HuH-7.5 (cell line): ENCODE results near the gene SUPT3H.

ENCODE experiments used
- DNase-seq: peaks from one replicate; pipeline ENCODE4 v3.0.0; 2011; ENCODE audit warnings: low spot score

The SUPT3H gene

DNA sequence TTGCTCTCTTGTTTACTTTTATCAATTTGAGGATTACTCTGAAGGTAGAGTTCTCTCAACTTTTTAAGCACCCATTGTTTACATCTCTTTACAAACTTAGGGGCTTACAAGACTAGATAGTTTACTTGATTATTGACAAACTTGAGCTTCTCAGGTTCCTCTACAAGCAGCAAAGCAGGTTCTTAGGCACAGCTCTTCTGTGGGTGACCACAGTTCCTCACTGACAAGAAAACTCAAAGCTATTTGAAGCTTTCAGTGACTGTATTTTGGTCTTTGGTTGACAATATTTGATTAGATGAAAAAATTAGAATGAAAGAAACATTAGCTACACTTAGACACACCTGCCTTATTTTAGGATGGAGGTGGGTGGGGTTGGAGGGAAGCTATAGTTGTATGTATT lies 376.9 kb downstream of the SUPT3H start:
- DNase-seq, result no peak

DNA sequence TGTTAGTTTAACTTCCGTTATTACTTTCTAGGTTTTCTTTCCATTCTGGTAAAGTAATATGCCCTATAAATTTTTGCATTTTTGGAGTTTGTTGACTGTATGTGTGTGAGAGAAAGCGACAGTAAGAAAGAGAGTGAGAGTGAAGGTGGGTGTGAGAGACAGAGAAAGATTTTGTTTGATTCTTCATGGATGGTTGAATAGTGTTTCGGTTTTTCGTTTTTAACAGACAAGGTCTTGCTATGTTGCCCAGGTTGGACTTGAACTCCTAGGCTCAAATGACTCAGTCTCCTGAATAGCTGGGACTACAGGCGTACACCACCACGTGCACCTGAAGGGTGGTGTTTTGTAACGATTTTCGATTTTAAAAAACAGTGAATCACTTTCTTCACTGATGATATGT lies 378.7 kb downstream of the SUPT3H start:
- DNase-seq, result no peak

DNA sequence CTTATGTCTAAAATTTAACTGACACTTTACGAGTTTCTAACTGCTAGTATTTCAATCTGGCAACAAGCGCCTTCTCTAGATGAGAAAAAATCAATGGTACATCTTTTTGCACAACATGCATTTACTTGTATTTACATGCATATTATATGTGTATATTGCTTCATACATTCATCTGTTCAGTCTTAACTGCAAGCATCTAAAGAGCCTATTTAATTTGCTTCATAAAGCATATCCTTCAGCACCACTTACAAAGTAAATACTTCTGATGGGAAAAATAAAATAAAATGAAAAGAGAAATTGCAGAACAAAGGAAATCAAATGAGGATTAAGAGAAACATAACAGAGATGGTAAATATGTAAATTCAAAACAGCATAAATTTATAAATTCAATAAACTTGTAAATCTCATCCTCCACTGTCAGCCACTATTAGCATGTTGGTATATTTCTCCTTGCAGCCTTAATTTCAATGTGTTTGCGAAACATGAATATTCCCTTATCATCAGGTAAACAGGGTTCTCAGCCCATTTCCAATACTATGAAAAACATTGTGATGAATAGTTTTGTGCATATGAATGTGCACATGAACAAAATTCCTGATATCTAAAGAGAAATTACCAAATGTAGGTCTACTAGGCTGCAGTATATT lies 382.1 kb downstream of the SUPT3H start:
- DNase-seq, result no peak

DNA sequence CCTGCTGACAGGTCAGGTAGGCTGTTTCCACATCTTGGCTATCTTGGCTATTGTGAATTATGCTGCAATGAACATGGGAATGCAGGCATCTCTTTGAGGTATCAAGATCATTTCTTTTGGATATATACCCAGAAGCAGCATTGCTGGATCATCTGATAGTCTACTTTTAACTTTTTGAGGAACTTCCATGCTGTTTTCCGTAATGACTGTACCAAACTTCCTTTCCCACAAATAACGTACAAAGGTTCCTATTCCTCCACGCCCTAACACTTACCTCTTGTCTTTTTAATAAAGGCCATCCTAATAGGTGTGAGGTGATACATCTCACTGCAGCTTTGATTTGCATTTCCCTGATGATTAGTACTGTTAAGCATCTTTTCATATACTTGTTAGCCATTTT lies 388.3 kb downstream of the SUPT3H start:
- DNase-seq, result no peak

DNA sequence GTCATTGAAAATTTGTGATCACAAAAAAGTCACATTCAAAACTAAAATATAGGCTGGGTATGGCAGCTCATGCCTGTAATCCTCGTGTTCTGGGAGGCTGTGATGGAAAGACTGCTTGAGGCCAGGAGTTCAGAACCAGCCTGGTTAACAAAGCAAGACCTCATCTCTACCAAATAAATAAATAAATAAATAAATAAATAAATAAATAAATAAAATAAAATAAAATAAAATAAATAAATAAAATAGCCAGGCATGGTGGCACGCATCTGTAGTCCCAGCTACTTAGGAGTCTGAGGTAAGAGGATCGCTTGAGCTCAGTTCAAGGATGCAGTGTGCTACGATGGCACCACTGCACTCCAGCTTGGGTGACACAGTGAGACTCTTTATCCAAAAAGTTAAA lies 392.7 kb downstream of the SUPT3H start:
- DNase-seq, result no peak

DNA sequence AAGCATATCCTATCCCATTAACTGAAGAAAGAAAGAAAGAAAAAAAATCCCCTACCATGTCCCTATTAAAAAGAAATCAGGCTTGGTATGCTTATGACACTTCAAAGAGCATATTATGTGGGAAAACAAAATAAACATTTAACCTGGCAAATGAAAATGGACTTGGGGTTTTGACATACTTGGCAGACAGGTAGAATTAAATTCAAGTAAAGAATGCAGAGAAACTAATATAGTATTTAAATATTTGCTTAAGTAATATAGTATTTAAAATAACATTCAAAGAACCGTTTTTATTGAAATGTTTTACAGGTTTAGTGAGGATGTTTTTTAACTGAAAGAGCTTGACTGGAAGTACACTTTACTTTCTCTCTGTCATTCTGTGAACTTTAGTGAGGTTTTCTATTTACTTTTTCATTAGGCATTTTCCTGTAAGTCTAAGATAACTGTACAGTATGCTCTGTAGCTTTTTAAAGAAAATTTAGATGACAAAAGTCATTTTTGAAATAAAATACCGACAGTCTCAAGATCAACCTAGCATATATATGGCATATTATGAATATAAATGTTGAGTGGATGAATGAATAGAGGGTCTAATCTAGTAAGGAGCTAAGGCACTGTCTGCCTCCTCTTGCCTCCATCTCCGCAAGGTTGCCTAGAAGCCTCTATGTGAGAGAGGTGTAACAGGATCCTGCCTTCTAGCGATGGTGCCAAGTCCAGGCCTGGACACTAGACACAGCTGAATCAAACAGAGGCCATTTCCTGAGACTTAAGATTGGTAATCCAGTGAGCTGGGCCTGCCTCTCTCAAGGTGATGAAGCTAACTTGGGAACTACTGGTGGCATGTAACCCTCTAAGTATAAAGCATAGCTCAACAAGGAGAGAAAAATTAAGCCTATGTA lies 394.0 kb downstream of the SUPT3H start:
- DNase-seq, result no peak

DNA sequence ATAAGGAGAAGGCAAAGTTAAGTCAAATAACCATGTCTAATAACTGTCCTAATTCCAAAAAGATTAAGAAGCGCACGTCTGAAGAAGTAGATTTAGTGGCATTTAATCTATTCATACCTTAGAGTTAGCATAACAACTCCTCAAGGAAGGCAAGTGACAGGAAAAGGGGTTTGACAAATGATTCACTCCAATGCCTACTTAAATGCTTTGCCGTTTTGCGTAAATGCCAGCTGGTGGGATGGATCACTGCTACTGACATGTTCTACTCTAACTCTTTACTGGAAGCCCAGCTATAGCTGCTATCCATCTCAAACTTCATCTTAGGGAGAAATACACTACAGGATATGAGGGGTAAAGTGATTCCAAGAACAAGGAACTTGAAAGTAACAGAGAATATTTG lies 396.9 kb downstream of the SUPT3H start:
- DNase-seq, result no peak

DNA sequence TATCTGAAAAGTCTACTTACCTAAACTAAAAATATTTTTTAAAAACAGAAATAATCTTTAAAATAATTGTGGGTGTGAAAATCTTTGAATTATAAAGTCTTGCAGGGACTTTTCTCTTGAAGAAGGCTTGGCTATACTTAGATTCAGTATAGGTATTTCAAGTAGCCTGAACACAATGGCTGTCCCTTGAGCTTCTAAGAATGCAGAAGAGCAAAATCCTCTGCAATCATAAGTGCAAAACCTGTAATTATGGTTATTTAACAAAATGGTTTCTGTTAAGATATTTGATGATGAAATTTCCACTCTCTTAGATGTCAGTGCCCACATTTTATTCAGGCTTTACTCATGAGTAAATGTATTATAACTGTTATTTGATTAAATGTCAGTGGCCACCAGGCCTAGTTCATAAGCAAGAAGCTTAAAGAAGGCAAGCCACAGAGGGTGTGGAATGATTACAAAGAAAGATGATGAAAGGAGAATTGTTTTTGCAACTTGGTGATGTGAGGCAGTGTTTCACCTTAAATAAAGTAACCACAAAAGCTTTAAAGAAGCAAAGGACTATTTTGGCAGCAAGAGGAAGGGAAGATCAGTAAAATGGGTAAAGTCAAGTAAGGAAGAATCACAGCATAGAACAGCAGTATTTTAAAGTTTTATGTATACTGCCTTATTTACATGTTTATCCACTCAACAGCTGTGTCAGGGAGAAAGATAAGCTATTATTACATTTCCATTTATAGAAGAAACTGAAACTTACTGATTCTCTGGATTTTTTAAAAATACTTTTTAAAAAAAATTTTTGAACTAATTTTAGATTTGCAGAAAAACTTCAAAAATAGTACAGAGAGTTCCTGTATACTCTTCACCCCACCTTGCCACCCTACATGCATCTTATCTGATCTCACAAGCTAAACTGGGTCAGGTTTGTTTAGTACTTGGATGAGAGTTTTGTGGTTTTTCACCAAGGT lies 400.8 kb downstream of the SUPT3H start:
- no peak for DNase-seq

DNA sequence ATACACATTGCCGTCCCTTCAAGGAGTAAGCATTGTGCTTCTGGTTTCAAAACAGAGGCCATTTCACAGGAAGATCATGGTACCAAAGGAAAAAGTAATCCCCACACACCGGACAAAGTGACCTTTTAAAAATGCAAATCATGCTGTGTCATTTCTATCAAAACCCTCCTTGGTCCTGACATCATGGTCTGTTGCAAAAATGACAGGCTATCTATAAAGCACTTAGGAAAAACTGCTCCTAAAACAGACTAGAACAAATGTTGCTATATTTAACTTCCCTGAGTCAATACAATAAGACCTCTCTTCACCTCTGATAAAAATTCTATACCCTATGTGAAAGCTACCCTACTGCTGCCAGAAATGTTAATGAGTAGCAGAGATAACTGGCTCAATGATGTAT lies 403.2 kb downstream of the SUPT3H start:
- no peak for DNase-seq

DNA sequence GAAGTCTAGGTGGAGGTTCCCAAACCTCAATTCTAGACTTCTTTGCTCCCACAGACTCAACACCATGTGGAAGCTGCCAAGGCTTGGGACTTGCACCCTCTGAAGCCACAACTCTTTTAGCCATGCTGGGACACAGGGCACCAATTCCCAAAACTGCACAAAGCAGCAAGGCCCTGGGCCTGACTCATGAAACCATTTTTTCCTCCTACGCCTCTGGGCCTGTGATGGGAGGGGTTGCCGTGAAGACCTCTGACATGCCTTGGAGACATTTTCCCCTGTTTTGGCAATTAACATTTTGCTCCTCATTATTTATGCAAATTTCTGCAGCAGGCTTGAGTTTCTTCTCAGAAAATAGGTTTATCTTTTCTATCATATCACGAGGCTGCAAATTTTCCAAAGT lies 405.0 kb downstream of the SUPT3H start:
- no peak for DNase-seq

DNA sequence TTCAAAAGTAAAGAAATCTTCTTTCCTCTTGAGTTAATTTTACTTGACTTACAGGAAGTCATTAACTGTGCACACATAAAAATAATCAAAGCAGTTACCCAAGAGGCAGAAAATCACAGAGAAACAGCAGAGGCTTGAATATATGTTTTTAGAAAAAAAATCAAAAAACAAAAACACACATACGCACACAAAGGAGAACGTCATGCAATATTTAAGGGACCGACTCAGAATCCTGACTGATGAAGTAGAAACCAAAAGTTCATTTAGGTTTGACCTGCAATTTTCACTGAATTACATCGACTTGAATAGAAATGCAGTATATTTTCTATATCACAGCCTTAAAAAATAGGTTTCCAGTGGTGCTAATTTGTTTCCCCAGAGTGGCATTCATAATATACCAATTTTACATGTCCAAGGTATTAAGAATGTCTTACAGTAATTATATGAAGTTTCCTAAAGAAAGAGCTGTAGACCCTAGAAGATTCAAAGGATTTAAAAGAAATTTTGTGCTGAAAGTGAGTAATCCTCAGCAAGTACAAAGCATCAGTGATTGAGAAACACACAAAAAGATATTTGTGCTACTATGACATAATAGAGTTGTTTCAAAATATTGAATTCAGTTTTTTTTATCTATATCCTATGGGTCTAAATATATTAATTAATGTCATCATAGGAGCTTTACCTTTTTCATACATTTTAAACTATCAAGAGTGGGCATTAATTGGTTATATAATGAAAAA lies 408.1 kb downstream of the SUPT3H start:
- no peak for DNase-seq

DNA sequence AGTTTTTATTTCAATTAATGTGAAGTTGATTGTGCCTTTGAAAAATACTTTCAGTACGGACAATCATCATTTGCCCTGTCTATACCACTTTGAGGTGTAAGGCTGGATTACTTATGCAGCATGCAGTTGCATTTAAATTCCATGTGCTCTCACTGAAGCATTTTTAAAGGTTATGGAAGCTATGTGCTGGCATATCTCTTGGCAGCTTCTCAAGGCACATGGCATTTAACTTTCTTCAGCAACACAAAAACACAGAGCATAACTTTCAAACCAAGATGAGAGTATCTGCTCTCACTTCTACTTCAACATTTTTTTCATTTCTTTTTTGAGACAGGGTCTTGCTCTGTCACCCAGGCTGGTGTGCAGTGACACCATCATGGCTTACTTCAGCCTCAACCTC lies 410.3 kb downstream of the SUPT3H start:
- no peak for DNase-seq

DNA sequence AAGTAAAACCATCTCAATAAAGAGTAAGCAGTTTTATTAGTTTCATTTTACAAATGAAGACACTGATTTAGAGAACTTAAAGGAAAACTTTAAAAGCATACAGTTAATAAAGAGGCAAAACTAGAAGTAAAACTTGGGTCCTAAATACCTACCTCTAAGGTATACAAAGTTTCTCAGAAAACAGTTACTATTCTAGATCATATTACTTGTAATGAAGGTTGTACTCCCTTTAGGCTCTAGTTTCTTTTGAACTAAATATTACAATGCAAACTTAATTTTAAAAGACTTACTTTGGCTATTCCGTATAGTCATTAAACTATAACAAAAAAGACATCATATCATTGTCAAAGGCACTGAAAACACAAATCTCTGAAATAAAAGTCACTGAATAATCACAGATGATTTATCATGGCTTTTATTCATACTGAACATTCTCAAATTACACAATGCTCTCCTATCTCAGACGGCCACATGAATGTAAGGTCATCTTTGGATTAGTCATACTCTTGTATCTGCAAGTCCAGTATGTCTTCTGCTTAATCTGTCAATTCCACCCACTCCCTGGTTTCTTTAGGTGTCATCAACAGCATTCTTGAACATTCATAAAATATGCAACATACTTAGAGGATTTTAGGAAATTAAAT lies 411.2 kb downstream of the SUPT3H start:
- no peak for DNase-seq

DNA sequence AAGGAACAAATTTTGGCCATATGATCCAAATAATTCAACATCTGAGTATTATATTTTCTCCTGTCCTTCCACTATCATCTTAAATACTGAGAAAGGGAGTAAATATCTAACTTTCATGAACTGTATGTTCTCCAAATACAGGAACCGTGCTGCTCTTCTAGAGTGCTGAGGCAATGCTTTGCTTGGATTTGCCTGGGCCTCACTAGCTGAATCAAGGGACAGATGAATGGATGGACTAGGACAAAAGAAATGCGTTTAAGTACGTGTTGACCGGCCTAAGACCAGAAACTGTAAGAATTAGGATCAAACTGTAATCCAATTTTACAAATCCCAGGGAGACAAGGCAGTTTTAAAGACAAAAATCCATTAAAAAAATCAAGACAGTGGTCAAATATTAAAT lies 412.0 kb downstream of the SUPT3H start:
- DNase-seq, result no peak

DNA sequence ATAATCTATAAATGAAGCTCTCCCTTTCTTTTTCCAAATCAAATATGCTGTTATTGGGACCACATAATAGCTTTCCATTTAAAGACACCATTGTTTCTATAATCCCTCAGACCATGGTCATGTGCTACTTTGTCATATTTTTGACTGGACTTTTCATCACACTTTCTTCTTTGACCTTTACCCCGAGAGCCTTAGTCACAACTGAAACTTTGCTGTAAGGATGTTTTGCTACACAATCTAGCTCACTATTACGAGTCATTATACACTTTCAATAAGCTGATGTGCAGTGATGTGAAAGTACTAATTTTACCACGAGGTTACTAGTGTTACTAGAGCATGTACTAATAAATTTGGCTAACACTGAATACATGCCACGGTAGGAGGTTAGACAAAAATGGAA lies 416.8 kb downstream of the SUPT3H start:
- no peak for DNase-seq

DNA sequence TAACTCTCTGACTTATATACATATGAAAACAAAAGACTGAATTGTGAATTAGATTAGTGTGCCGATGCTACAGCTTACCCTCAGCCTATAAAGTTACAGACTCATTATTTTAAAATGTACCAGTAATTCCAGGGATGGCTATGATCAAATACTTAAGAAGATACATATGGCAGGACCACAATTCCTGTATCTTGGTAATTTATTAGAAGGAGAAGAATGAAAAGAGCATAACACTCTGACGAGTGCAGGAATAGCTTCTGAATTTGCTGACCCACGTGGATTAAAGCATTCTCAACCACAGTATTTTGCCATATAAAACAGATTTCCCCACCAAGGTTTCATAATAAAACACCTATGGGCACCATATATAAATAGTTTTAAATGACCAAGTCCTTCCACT lies 418.1 kb downstream of the SUPT3H start:
- DNase-seq, result no peak

DNA sequence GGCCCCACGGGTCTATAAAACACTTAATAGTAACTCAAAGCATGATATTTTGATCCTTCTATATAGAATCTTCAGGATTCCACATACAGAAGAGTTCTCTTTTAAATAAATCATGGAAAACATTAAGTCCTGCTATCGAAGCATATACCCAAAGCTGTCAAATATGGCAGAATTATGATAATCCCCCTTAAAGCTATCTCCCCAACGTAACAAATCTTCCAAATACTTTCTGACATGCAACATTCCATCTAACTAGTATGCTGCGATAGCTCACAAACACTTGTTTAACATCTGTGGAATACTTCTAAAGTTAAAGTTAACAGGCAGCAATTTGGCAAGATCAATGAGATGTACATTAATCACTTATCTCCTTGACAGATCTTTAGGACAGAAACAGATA lies 420.6 kb downstream of the SUPT3H start:
- no peak for DNase-seq

DNA sequence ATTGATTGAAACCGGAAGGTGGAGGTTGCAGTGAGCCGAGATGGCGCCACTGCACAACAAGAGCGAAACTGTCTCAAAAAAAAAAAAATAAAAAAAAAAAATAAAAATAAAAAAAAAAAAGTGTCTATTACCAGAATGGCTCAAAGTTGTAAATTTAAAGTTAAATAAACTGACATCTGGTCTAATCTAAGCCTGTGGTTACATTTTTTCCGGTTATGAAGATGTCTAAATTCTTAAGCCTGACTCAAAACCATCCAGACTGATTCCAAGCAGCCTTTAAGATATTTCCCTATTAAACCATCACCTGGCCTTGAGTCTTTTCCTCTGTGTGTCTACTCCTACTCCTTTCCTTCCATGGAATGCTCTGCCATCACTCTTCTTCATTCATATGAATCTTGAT lies 421.3 kb downstream of the SUPT3H start:
- no peak for DNase-seq

DNA sequence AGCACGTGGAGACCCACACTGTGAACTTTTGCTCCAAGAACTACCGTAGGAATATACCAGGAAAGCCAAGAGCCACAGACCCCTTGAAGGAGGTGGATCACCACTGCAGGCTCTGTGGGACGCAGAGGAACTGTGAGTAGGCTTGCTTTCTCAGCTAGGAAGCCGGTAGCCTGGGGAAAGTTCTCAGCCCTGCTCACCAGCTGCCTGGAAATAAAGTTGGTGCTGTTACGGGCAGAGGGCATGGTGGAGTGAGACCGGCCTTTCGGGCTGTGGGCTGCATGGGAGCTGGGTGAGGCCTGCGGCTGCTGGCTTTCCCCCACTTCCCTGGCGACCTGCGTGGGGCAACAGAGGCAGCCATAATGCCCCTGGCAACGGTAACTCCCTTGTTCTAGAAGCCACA lies 422.6 kb downstream of the SUPT3H start:
- no peak for DNase-seq

DNA sequence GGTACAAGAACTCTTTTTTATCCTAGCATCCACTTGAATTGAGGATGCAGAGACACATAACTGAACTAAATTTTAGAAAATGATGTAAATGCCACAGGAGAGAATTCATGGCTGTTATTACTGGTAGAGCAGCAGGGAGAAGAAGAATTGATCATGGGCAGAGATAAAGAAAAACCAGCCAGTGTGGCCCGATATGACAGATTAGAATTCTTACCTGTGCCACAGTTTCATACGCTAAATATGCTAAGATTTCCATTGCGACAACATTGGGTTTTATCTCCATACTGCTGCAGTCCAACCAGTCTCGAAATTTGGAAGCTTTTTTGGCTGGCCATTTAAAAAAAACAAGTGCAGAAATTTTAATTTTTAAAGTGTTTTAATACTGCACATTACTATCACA lies 423.5 kb downstream of the SUPT3H start:
- DNase-seq, result no peak

DNA sequence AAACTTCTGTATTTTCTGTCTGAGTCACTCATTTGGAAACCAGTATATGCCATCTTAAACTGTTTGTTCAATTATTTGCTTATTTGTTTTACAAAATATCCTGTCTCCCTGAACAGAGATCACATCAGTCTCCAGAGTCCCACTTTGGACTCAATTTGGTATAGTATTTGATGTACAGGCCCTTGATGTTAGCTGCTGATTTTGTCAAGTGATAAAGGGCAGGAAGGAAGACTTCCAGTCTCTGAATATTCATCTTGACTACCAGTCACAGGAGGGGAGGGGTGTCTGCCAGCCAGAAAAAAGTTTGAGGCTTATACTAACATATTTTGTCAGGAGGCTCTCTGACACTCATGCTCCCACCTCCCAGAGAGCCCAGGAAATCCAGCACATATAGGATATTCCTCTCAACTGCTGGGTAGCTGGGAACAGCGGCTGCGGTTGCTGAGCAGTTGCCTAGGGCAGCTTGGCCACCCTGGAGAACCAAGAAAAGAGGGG lies 426.4 kb downstream of the SUPT3H start:
- no peak for DNase-seq
